K562 (cell line): ENCODE results near the gene PSG7. TPM values are rescaled to one million over a fixed set of nuclear protein-coding genes. Genes with fewer than 3 reads are reported as not detected.
"Not testable (repeated sequence)": the region's sequence is repeated elsewhere in the genome, so short reads cannot be mapped to it uniquely, and the experiment has no call there.

Experiments
- ATAC-seq: fragments of 200-7000 bp; cut with Tn5 transposase; 3 replicates; pipeline ENCODE4 v1.9.1; 2020; ENCODE audit warnings: moderate library complexity
- BruUV-seq: library from RNA; stranded (reverse); fragments of 400-500 nt; replicated peaks from 2 replicates; lab custom pipeline; 2021; lab: Mats Ljungman, UMichigan
- CTCF ChIA-PET: fragments of 300-600 bp; formaldehyde crosslinking; extraction: SDS; loops from one replicate; lab custom pipeline; 2021; ENCODE audit warnings: low intra/inter-chr PET ratio; lab: Yijun Ruan, JAX
- POLR2A ChIA-PET: fragments of 300-600, 350-650 bp; sonication (Branson Sonifier 250); formaldehyde crosslinking; extraction: SDS; loops from one replicate; lab custom pipeline; 2021; ENCODE audit warnings: antibody characterized with exemption, inconsistent platforms; lab: Yijun Ruan, JAX
- DNase-seq, 4 experiments: peaks; one replicate each; pipeline versions ENCODE4 v3.0.0 to v3.0.0-alpha.2; 2011 to 2018; ENCODE audit warnings: low spot score in 3 of 4, mixed read lengths in 3 of 4; ENCODE audit errors: extremely low read depth in 1 of 4
- FAIRE-seq: peaks from 2 replicates; lab custom pipeline; 2011; peaks lifted over from hg19 to GRCh38; lab: Jason Lieb, UNC
- H2AFZ ChIP-seq: 2 replicates; pipeline ENCODE4 v1.6.0; 2011; ENCODE audit warnings: low read depth, low read length, control low read depth, inconsistent platforms
- H3K27ac ChIP-seq: fragments of 200-600 bp; 3 replicates; pipeline ENCODE4 v1.8.0; 2011; ENCODE audit warnings: low read depth, mild to moderate bottlenecking, control low read depth, inconsistent platforms, low read length, moderate library complexity, mixed read lengths; ENCODE audit errors: extremely low read depth
- H3K27me3 ChIP-seq, 2 experiments: fragments of 300-600 bp in 1 of 2; 2 replicates in 1 of 2; 3 replicates in 1 of 2; pipeline versions ENCODE4 v1.6.0 to v1.8.0; 2011; ENCODE audit warnings: inconsistent platforms in 2 of 2, low read length in 2 of 2, mild to moderate bottlenecking in 1 of 2, mixed read lengths in 1 of 2, moderate library complexity in 1 of 2; ENCODE audit not compliant: control insufficient read depth in 2 of 2, insufficient read depth in 2 of 2
- H3K36me3 ChIP-seq: fragments of 300-600 bp; 3 replicates; pipeline ENCODE4 v1.8.0; 2011; ENCODE audit warnings: mild to moderate bottlenecking, low read length, inconsistent platforms; ENCODE audit not compliant: control insufficient read depth, insufficient read depth
- H3K4me1 ChIP-seq, 2 experiments: fragments of 200-600 bp in 1 of 2; replicated peaks in 1 of 2; 2 replicates in 1 of 2; 3 replicates in 1 of 2; pipeline versions ENCODE4 v1.5.1 to v1.8.0; 2011; ENCODE audit warnings: inconsistent platforms in 2 of 2, low read length in 2 of 2, mild to moderate bottlenecking in 1 of 2, mixed read lengths in 1 of 2, moderate library complexity in 1 of 2; ENCODE audit not compliant: control insufficient read depth in 2 of 2, insufficient read depth in 2 of 2
- H3K4me2 ChIP-seq: 2 replicates; pipeline ENCODE4 v1.6.1; 2011; ENCODE audit warnings: low read length, control low read depth, inconsistent platforms, mixed read lengths; ENCODE audit not compliant: insufficient read depth
- H3K4me3 ChIP-seq: fragments of 200-600 bp; sonication (generic), shearing (Covaris generic); 2 replicates; pipeline ENCODE4 v1.5.1; 2016; ENCODE audit warnings: control low read depth, inconsistent platforms
- H3K79me2 ChIP-seq: fragments of 200-600 bp; 3 replicates; pipeline ENCODE4 v1.8.0; 2011; ENCODE audit warnings: low read length, inconsistent platforms; ENCODE audit not compliant: control insufficient read depth, insufficient read depth
- H3K9ac ChIP-seq, 2 experiments: 2 replicates each; pipeline versions ENCODE4 v1.6.0 to v1.6.1; 2011; ENCODE audit warnings: low read depth in 2 of 2, low read length in 2 of 2, control low read depth in 1 of 2, inconsistent platforms in 1 of 2, mild to moderate bottlenecking in 1 of 2, mixed read lengths in 1 of 2; ENCODE audit not compliant: insufficient read depth in 1 of 2
- H3K9me1 ChIP-seq: one replicate; pipeline ENCODE4 v1.6.0; 2011; ENCODE audit warnings: inconsistent platforms, mild to moderate bottlenecking, low read length, moderate library complexity; ENCODE audit not compliant: control insufficient read depth, insufficient read depth
- H3K9me3 ChIP-seq: replicated peaks from 2 replicates; pipeline ENCODE4 v1.5.1; 2011; ENCODE audit warnings: low read depth, low read length, inconsistent platforms; ENCODE audit not compliant: control insufficient read depth, insufficient read depth
- H4K20me1 ChIP-seq: replicated peaks from 2 replicates; pipeline ENCODE4 v1.6.1; 2011; ENCODE audit warnings: low read length, inconsistent platforms, mixed read lengths; ENCODE audit not compliant: control insufficient read depth, insufficient read depth
- BCL6 ChIP-seq: fragments of 250-450 bp; sonication (Bioruptor Pico); IDR thresholded peaks from 2 replicates; pipeline ENCODE4 v1.4.0; 2020
- GABPB1 ChIP-seq: sonication (generic); formaldehyde crosslinking; IDR thresholded peaks from 2 replicates; pipeline ENCODE4 v1.8.0; 2022; ENCODE audit warnings: mild to moderate bottlenecking, missing genetic modification reagents
- HMBOX1 ChIP-seq: sonication (generic); IDR thresholded peaks from 2 replicates; pipeline ENCODE4 v1.6.1; 2016
- HSF4 ChIP-seq: fragments of 250-450 bp; sonication (Bioruptor Pico); IDR thresholded peaks from 2 replicates; pipeline ENCODE4 v2.1.2; 2022; ENCODE audit warnings: mild to moderate bottlenecking, moderate library complexity, borderline replicate concordance
- JUND ChIP-seq, 2 experiments: IDR thresholded peaks; 2 replicates in 1 of 2; 3 replicates in 1 of 2; pipeline ENCODE4 v1.6.1; 2011; ENCODE audit warnings: borderline replicate concordance in 2 of 2, low read depth in 2 of 2, low read length in 2 of 2, improper control_type of control experiment in 1 of 2, missing biosample characterization in 1 of 2, missing genetic modification characterization in 1 of 2, missing genetic modification reagents in 1 of 2
- MCM2 ChIP-seq: fragments of 450-650 bp; IDR thresholded peaks from 2 replicates; pipeline ENCODE4 v1.6.1; 2017; ENCODE audit warnings: low read depth, mild to moderate bottlenecking
- NFE2L1 ChIP-seq: fragments of 450-650 bp; IDR thresholded peaks from 2 replicates; pipeline ENCODE4 v1.6.1; 2016; ENCODE audit warnings: missing genetic modification characterization, low read depth, mild to moderate bottlenecking, missing compliant biosample characterization, moderate library complexity, borderline replicate concordance
- RHOXF2B ChIP-seq: fragments of 250-450 bp; sonication (Bioruptor Pico); conservative IDR thresholded peaks from 2 replicates; pipeline ENCODE4 v1.5.1; 2021
- SIX5 ChIP-seq, 2 experiments: IDR thresholded peaks; 2 replicates each; pipeline ENCODE4 v1.6.1; 2011; ENCODE audit warnings: low read length in 2 of 2, borderline replicate concordance in 1 of 2, low read depth in 1 of 2, mild to moderate bottlenecking in 1 of 2, moderate library complexity in 1 of 2; ENCODE audit not compliant: insufficient read depth in 1 of 2
- SMARCC2 ChIP-seq: fragments of 450-650 bp; IDR thresholded peaks from 2 replicates; pipeline ENCODE4 v1.6.1; 2017; ENCODE audit warnings: antibody characterized with exemption, moderate library complexity, mild to moderate bottlenecking, low read depth
- SREBF1 ChIP-seq: fragments of 150-350 bp; IDR thresholded peaks from 2 replicates; pipeline ENCODE4 v1.6.1; 2014; ENCODE audit warnings: antibody characterized with exemption, low read depth, low read length, borderline replicate concordance
- TAF15 ChIP-seq: fragments of 200-400 bp; formaldehyde crosslinking; IDR thresholded peaks from 2 replicates; pipeline ENCODE4 v1.6.1; 2017; ENCODE audit warnings: mild to moderate bottlenecking, low read depth, low read length, moderate library complexity
- TCF3 ChIP-seq: sonication (generic); formaldehyde crosslinking; IDR thresholded peaks from 2 replicates; pipeline ENCODE4 v1.4.0; 2020; ENCODE audit warnings: mild to moderate bottlenecking, missing genetic modification reagents
- ZNF175 ChIP-seq: fragments of 200-800 bp; sonication (Bioruptor generic); IDR thresholded peaks from 2 replicates; pipeline ENCODE4 v1.6.1; 2016; ENCODE audit warnings: low read depth, mild to moderate bottlenecking, missing genetic modification characterization, missing compliant biosample characterization
- ZNF239 ChIP-seq: fragments of 250-450 bp; sonication (Bioruptor Pico); IDR thresholded peaks from 2 replicates; pipeline ENCODE4 v1.4.0; 2020; ENCODE audit warnings: mild to moderate bottlenecking
- ZNF717 ChIP-seq: fragments of 250-450 bp; sonication (Bioruptor Pico); IDR thresholded peaks from 2 replicates; pipeline ENCODE4 v1.5.0; 2021
- ZNF77 ChIP-seq: fragments of 250-450 bp; sonication (Bioruptor Pico); IDR thresholded peaks from 2 replicates; pipeline ENCODE4 v1.5.0; 2020
- WGBS: fragments of 100-300 bp; shearing (Covaris generic); methylation state at CpG from one replicate; pipeline ENCODE4 v1.1.6; 2016; ENCODE audit warnings: low coverage, mixed read lengths; ENCODE audit not compliant: insufficient coverage; ENCODE audit errors: missing lambda C conversion rate; 5-methylcytosine and 5-hydroxymethylcytosine counted together
- in situ Hi-C: fragments of 300-500 bp; cut with MboI; formaldehyde crosslinking; loops from 4 replicates; pipeline ENCODE4 v1.15.0; 2018; ENCODE audit warnings: inconsistent platforms, mixed read lengths
- intact Hi-C: fragments of 100-400 bp; cut with micrococcal nuclease; formaldehyde crosslinking; loops from 2 replicates; pipeline ENCODE4 v1.14.2; 2022
- polyA plus RNA-seq, 8 experiments: library from polyadenylated mRNA; depleted of rRNA in 4 of 8; stranded (reverse) in 5 of 8; unstranded in 3 of 8; fragments of >200 nt; fragmentation: Nextera tagmentation in 2 of 8; fragmentation: Illumina TruSeq in 1 of 8; extraction: Ambion mirVana in 2 of 8; extraction: Trizol in 1 of 8; gene quantifications; 2 replicates each; pipeline versions ENCODE4 v1.2.1 to v1.2.3, GENCODE V29; 2011 to 2014; ENCODE audit warnings: inconsistent platforms in 1 of 8, missing spikeins in 1 of 8
- total RNA-seq, 7 experiments: library from RNA; depleted of rRNA in 6 of 7; stranded (reverse); fragments of >200 nt in 6 of 7; fragmentation: Illumina TruSeq in 2 of 7; extraction: Trizol in 2 of 7; gene quantifications; 2 replicates each; pipeline versions ENCODE4 v1.2.1 to v1.2.3, GENCODE V29; 2011 to 2021; ENCODE audit warnings: low replicate concordance in 1 of 7

The PSG7 gene
- total and polyA plus RNA-seq, 9 of the 15 experiments (the other 6 are each of a cell fraction or from before 2014, with no cell fraction given): not detected

DNA sequence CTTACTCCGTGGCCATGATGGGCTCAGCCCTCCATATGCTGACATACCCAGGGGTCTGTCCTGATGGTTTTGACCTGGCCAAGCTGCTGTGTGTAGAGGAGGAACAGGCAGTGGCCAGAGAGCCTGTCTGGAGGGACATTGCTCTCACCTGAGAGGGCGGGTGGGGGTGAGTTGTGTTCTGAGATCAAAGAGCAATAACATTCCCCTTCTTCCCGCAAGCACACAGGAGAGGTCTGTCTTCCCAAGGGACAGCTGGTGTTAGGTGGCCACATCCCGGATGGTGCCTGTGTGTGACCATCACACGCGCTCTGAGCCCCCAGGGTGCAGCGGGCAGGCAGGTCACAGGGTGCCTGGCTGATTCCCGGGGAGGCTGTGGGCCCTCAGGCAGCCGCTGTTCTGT, 56.4 kb downstream of the PSG7 start:
- H3K4me1 ChIP-seq, in situ Hi-C loops, BruUV-seq, H4K20me1 ChIP-seq, CTCF ChIA-PET, ATAC-seq, H3K27ac ChIP-seq, H3K9me3 ChIP-seq, DNase-seq, H2AFZ ChIP-seq, H3K27me3 ChIP-seq, H3K36me3 ChIP-seq, H3K4me3 ChIP-seq, H3K9me1 ChIP-seq, H3K4me2 ChIP-seq, H3K9ac ChIP-seq, H3K79me2 ChIP-seq, FAIRE-seq: not testable (repeated sequence)
- intact Hi-C loops: loop anchor here (10.0 kb wide), 1 partner anchor 86 kb away; no protein-coding TSS in a partner anchor
- WGBS: 0% methylated on average over 6 of the region's 9 CpGs
- POLR2A ChIA-PET: interaction anchor here (0.6 kb wide), 1 partner anchor 10 kb away, joined by 3 read pairs; no protein-coding TSS in a partner anchor

GRCh38 chr19:42879613-42880012, 57.4 kb downstream of the PSG7 start, which contains the start of gene PSG1:
Gene PSG1, minus strand, starts transcription at chr19:42879713. Its CDS starts 132 bp downstream, at chr19:42879581.
- intact Hi-C loops: loop anchor here (10.0 kb wide), 1 partner anchor 85 kb away; no protein-coding TSS in a partner anchor
- TF ChIP-seq SMARCC2 (no peak), TCF3 (CRISPR knock-in tag) (no peak), GABPB1 (CRISPR knock-in tag) (no peak), ZNF77 (CRISPR knock-in tag) (no peak), SIX5 (IDR thresholded peaks at IDR 0.05; ENCODE audit: borderline replicate concordance in 1 of 2, insufficient read depth in 1 of 2, low read depth in 1 of 2, low read length in 2 of 2) (no peak), ZNF175 (CRISPR knock-in tag) (no peak), SREBF1 (no peak), HMBOX1 (no peak), BCL6 (no peak), ZNF717 (CRISPR knock-in tag) (no peak), RHOXF2B (no peak), TAF15 (no peak), MCM2 (no peak), JUND (IDR thresholded peaks at IDR 0.05; ENCODE audit: borderline replicate concordance, low read depth, low read length) (no peak), JUND (tag; IDR thresholded peaks at IDR 0.05; ENCODE audit: borderline replicate concordance, low read depth, low read length) (no peak), NFE2L1 (tag) (no peak), ZNF239 (CRISPR knock-in tag) (no peak), HSF4 (CRISPR knock-in tag) (no peak)

More at GRCh38 chr19:42879613-42880012, 57.4 kb downstream of the PSG7 start, which contains the start of gene PSG1:
- Histone ChIP-seq H3K9me3 (no peaks in the 10 kb centered on the region), H3K9me1 (no peaks in the 10 kb centered on the region), H3K36me3 (no peaks in the 10 kb centered on the region), H3K4me1 (no peaks in the 10 kb centered on the region), H3K27ac (no peak within 1 kb of the TSS), H3K79me2 (no peaks in the 10 kb centered on the region), H3K4me3 (no peak within 1 kb of the TSS), H2AFZ (no peak within 1 kb of the TSS), H3K4me2 (no peak within 1 kb of the TSS), H3K9ac (no peak within 1 kb of the TSS), H3K27me3 (no peaks in the 10 kb centered on the region), H4K20me1 (no peaks in the 10 kb centered on the region)
- ATAC-seq: no peak
- no peak for FAIRE-seq
- BruUV-seq: no TSS peak
- WGBS: 0% methylated on average over 1 of the region's 2 CpGs
- no peak for DNase-seq
- CTCF ChIA-PET: no interaction called here
- in situ Hi-C loops: no loop called here
- POLR2A ChIA-PET: no interaction called here
